ENCODE results near the gene LIPG. TPM values are rescaled to one million over a fixed set of nuclear protein-coding genes. Genes with fewer than 3 reads are reported as not detected.

Gene LIPG
- 0.13 to 0.55 TPM (median 0.17 TPM) in 5 replicates for total RNA-seq (2022; extraction: Qiagen RNA extraction)

DNA sequence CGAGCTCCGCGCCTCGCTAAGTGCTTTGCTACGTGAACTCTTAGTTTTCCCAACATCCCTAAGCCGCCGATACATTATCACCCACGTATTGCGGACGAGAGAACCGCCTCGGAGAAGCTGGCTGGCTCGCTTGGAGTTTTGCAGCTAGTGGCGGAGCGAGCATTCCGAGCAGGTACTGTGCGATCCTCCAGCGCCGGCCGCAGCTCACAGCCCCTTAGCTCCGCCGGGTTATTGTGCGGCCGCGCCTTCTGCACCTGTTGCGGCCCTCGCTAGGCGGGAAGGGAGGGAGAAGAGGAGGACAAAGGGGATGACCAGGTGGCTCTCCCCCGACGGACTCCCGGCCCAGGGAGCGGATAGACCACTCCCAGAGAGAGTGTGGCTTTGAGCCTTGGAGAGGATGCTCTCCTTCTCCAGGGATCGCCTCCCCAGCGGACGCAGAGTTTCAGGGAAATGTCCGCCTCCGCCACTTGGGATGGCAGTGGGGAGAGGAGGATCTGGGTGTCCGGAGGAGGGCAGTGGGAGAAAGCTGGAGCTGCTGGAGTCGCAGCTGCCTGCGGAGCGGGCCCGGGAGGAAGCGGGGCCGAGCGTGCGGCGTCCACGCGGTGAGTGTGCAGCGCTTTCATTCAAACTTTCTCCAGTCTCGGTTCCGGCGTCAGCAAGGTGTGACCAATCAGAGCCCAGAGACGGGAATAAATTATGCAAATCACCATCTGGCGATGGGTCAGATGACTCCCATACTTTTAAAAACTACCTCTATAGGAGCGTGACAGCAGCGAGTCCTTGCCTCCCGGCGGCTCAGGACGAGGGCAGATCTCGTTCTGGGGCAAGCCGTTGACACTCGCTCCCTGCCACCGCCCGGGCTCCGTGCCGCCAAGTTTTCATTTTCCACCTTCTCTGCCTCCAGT lies at the start of gene LIPG:
Gene LIPG, plus strand, starts transcription at position 769 of the 905 bp plus-strand sequence. CDS start 252 bp downstream, outside the sequence.

Other genes with a start within 250 kb of the LIPG start
- gene DYM, start 101.4 kb upstream of the LIPG start, total RNA-seq (2022; extraction: Qiagen RNA extraction), result 9.0 to 12.8 TPM (median 10.3 TPM) in 5 replicates
- gene C18orf32, start 74.8 kb upstream of the LIPG start, total RNA-seq (2022; extraction: Qiagen RNA extraction), result 16.3 to 23.8 TPM (median 22.8 TPM) in 5 replicates
- gene RPL17, start 69.6 kb upstream of the LIPG start, total RNA-seq (2022; extraction: Qiagen RNA extraction), result 1,497 to 1,883 TPM (median 1,512 TPM) in 5 replicates